Tibial nerve (tissue), 3 donors: ENCODE results near the gene SYNPO2.
"Not testable (repeated sequence)": the region's sequence is repeated elsewhere in the genome, so short reads cannot be mapped to it uniquely, and the experiment has no call there.

Source experiments
- CTCF ChIP-seq, 5 experiments: fragments of 200-600 bp in 3 of 5; fragments of 450-650 bp in 2 of 5; sonication (generic) in 3 of 5; IDR thresholded peaks; one replicate each; pipeline ENCODE4 v1.5.1; 2016 to 2019; ENCODE audit warnings: antibody characterized with exemption in 5 of 5, mild to moderate bottlenecking in 3 of 5, moderate library complexity in 2 of 5
- POLR2A ChIP-seq, 2 donors: fragments of 450-650 bp; IDR thresholded peaks; one replicate each; pipeline ENCODE4 v1.6.1; 2017; ENCODE audit warnings: antibody characterized with exemption in 2 of 2, mild to moderate bottlenecking in 2 of 2, moderate library complexity in 2 of 2

GRCh38 chr4:119003001-119003400, 114.3 kb downstream of the SYNPO2 start:
- not testable (repeated sequence) for TF ChIP-seq CTCF, POLR2A (IDR thresholded peaks at IDR 0.05)
